Kidney (tissue), 14 donors: ENCODE data around the gene BAZ2B. TPM values are rescaled to one million over a fixed set of nuclear protein-coding genes. Genes with fewer than 3 reads are reported as not detected.
A peak's percentile ranks its signal among the peaks of the same experiment; 100 is the strongest.

Experiments used
- DNase-seq, 5 donors: peaks; one replicate each; pipeline ENCODE4 v3.0.0-alpha.2; 2013 to 2020
- FAIRE-seq: peaks from 2 replicates; lab custom pipeline; 2012; peaks lifted over from hg19 to GRCh38; lab: Jason Lieb, UNC
- H3K27ac ChIP-seq, 2 donors: one replicate each; pipeline ENCODE4 v1.7.0; 2013; ENCODE audit warnings: low read depth in 2 of 2, low read length in 2 of 2, inconsistent platforms in 1 of 2
- H3K27me3 ChIP-seq: one replicate; pipeline ENCODE4 v1.7.1; 2013; ENCODE audit warnings: low read length, inconsistent platforms; ENCODE audit not compliant: control insufficient read depth, insufficient read depth
- H3K36me3 ChIP-seq, 3 donors: one replicate each; pipeline versions ENCODE4 v1.7.0 to v1.7.1; 2013; ENCODE audit warnings: low read length in 3 of 3, control low read depth in 1 of 3, inconsistent platforms in 1 of 3; ENCODE audit not compliant: insufficient read depth in 3 of 3, control insufficient read depth in 2 of 3
- H3K4me1 ChIP-seq, 3 donors: one replicate each; pipeline versions ENCODE4 v1.7.0 to v1.7.1; 2013; ENCODE audit warnings: low read length in 3 of 3, inconsistent platforms in 1 of 3, low read depth in 1 of 3; ENCODE audit not compliant: control insufficient read depth in 2 of 3, insufficient read depth in 2 of 3
- H3K4me3 ChIP-seq, 3 donors: one replicate each; pipeline versions ENCODE4 v1.7.0 to v1.8.1; 2013; ENCODE audit warnings: low read length in 3 of 3, control low read depth in 1 of 3, inconsistent platforms in 1 of 3
- H3K9ac ChIP-seq, 3 donors: one replicate each; pipeline versions ENCODE4 v1.7.0 to v1.7.1; 2013; ENCODE audit warnings: low read length in 3 of 3, control low read depth in 1 of 3, inconsistent platforms in 1 of 3
- H3K9me3 ChIP-seq, 3 donors: one replicate each; pipeline versions ENCODE4 v1.7.0 to v1.7.1; 2013; ENCODE audit warnings: low read length in 3 of 3, control low read depth in 1 of 3, inconsistent platforms in 1 of 3; ENCODE audit not compliant: control insufficient read depth in 2 of 3, insufficient read depth in 1 of 3
- CTCF ChIP-seq: IDR thresholded peaks from 3 replicates; pipeline ENCODE4 v1.5.1; 2012; ENCODE audit warnings: mild to moderate bottlenecking, moderate library complexity, borderline replicate concordance; ENCODE audit not compliant: insufficient read depth; ENCODE audit errors: extremely low read depth
- intact Hi-C: fragments of 100-400 bp; cut with DNase I; formaldehyde crosslinking; loops from one replicate; pipeline ENCODE4 v1.11.1; 2022
- polyA plus RNA-seq: library from polyadenylated mRNA; stranded (reverse); fragments of 350-450 nt; fragmentation: Illumina TruSeq; extraction: RNeasy Lipid Tissue Mini Kit (QIAGEN cat#74804); gene quantifications from one replicate; pipeline ENCODE4 v1.2.3, GENCODE V29; 2014; ENCODE audit warnings: low read depth, low replicate concordance; ENCODE audit not compliant: insufficient read depth
- total RNA-seq: library from RNA; stranded (reverse); fragmentation: NEBNext Ultra II Directional; extraction: Animal tissue kit (Norgen Biotek cat#: 25700); gene quantifications from one replicate; pipeline ENCODE4 v1.2.1, GENCODE V29; 2021
- donor health status: control.
- donor health status: control.
- donor health status: control.
- donor health status: control.
- donor health status: control.
- donor health status: DM: yes; HTN: yes; CAD: no.
- donor health status: Normal renal cell carcinoma (clear cell type).

Gene BAZ2B
- total and polyA plus RNA-seq, 2 donors from 2014 or later: 5.1 to 87.3 TPM

GRCh38 chr2:159613651-159614285, 2.6 kb downstream of the BAZ2B start:
- peak; percentile 35 for FAIRE-seq
- peak overlapping the region; percentile 98 to 99 for H3K27ac ChIP-seq
- peak overlapping the region; percentile 88 to 98 (median 92) for H3K9ac ChIP-seq
- H3K36me3 ChIP-seq: no peaks in the 10 kb centered on the region
- intact Hi-C loops: no loop called here
- no peaks in the 10 kb centered on the region for H3K9me3 ChIP-seq
- peaks cover 0 to 12% (median 5%) of the 10 kb centered on the region in 3 donors for H3K4me1 ChIP-seq
- TF ChIP-seq CTCF: no peak
- H3K4me3 ChIP-seq: peak overlapping the region; percentile 89 to 95 (median 90)
- no peaks in the 10 kb centered on the region for H3K27me3 ChIP-seq
- DNase-seq: peak in 2 of 5 donors; percentile 78 to 79

- H3K36me3 ChIP-seq: no peaks in the 10 kb centered on the region
- no peaks in the 10 kb centered on the region for H3K9me3 ChIP-seq
- peak overlapping the region in 2 of 3 donors; percentile 92 to 98 for H3K9ac ChIP-seq
- no peak for DNase-seq
- peak; percentile 85 for FAIRE-seq
- peaks cover 0 to 15% (median 5%) of the 10 kb centered on the region in 3 donors for H3K4me1 ChIP-seq
- TF ChIP-seq CTCF: no peak
- H3K4me3 ChIP-seq: peak overlapping the region; percentile 12 to 89 (median 13)
- H3K27ac ChIP-seq: no peak overlapping the region
- intact Hi-C loops: no loop called here
- no peaks in the 10 kb centered on the region for H3K27me3 ChIP-seq
Measured at GRCh38 chr2:159613091-159613490, 3.3 kb downstream of the BAZ2B start.

- TF ChIP-seq CTCF: no peak
- no peaks in the 10 kb centered on the region for H3K9me3 ChIP-seq
- no peaks in the 10 kb centered on the region for H3K36me3 ChIP-seq
- FAIRE-seq (peak; percentile 75), DNase-seq (peak in 2 of 5 donors; percentile 83 to 91)
- H3K27me3 ChIP-seq: no peaks in the 10 kb centered on the region
- H3K4me1 ChIP-seq: peaks cover 0 to 12% (median 5%) of the 10 kb centered on the region in 3 donors
- H3K9ac ChIP-seq: peak overlapping the region in 1 of 3 donors; percentile 14
- intact Hi-C loops: no loop called here
- H3K27ac ChIP-seq: no peak overlapping the region
- peak overlapping the region; percentile 9 to 32 (median 12) for H3K4me3 ChIP-seq
Measured at GRCh38 chr2:159612255-159612901, 4.0 kb downstream of the BAZ2B start.
